RKO (cell line): ENCODE data around the gene ATG7.
"Not testable (repeated sequence)": the region's sequence is repeated elsewhere in the genome, so short reads cannot be mapped to it uniquely, and the experiment has no call there.

Source experiments
- DNase-seq: peaks from one replicate; pipeline ENCODE4 v3.0.0-alpha.2; 2016; ENCODE audit warnings: low spot score

ATG7 gene

DNA sequence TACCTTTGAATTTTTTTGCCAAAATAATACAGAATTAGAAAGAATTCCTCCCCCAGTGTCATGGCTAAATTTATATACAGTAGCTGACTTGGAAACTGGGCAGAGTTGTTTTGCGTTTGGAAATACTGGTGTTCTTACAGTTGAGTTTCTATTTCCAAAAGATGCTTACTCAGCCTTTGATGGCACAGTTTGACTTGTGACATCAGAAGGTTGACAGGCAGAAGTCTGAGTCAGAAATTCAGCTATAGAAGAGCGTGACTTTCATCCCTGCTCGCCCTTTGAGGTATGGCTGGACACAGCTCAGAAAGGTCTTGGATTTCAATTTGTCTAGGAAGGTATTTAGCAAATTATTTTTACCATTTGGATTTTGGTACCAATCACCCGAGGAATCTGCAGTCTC lies 195.7 kb downstream of the ATG7 start:
- DNase-seq, result no peak

DNA sequence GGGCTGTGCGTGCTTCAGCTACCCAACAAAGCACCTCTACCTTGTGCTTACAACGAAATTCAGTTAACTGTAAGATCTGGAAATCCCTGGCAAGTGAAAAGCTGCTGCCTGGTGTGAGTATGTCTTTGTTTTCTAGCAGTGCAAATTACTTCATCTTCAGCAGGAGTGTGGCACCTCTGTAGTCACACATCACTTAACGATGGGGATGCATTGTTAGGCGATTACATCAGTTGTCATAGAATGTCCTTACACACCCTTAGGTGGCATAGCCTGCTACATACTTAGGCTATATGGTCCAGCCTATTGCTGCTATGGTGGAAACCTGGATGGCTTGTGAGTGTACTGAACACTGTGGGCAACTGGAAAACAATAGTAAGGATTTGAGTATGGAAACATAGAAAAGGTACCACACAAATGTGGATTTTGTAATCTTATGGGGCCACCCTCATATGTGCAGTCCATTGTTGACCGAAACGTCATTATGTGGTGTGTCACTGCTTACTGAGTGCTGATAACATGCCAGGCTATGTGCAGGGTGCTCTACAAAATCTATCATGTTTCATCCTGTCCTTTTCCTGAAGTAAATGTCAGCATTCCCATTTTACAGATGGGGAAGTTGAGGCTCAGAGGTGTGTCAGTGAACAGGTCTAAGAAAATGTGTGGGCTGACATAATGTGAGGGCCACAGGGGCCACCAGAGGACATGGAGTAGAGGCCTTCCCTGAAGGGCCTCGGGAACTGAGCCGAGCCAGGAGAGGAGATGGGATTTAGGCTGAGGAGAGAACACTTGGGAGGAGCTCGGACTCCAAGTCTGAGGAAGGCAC lies 198.0 kb downstream of the ATG7 start:
- no peak for DNase-seq

DNA sequence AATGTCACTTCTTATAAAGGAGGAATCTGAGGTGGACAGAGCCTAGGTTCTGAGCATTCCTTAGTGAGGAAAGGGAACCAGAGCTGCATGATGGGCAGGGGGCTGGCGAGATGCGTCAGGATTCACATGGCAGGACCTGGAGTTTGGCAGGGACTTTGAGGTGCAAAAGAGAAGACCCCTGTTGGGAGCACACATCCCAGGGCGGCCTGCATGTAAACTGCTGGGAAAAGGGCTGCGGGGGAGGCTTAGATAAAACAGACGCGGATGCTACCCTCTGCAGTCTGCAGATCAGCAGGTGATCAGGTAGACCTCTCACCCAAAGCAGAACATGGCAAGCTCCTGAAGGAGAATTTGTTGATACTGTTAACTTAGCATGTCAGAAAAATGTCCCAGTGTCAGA lies 203.1 kb downstream of the ATG7 start:
- DNase-seq, result no peak

DNA sequence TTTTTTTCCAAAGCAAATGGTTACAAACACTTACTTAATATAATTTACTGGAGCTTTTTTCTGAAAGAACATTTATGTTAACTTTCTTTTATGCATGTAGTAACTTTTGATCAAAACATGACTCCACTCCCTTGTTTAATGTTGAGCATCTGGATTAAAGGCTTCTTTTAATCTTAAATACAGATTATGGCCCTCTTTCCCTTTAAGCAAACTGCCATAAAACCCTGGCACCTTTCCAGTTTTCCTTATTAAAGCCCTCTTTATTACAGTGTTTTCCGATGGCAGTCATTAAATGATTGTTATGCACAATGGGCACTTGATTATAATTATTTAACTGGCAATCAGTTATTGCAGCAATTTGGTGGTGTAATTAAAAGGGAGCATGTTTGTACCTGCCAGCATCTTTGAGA lies 204.5 kb downstream of the ATG7 start:
- DNase-seq, result no peak

DNA sequence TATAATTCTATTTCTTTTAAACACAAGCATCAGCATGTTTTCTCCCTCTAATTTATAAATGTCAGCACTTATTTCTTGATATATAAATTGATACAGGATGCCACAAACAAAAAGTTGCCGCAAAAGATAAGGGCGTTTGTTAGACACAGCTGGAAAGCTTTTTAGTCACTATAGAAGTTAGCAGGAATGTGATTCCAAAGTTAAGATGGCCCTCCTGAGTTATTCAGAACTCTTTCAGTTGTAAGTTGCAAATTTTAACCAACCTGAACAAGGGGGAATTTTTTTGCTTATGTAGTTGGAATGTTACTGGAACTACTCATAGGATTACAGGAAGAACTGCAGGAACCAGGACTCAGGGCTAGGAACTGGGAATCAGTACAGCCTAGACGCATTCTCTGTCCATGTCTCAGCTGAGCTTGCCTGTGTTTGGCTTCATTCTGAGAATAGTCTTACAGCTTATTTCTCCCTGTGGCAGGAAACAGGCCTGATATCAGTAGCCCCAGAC lies 205.3 kb downstream of the ATG7 start:
- DNase-seq, result no peak

DNA sequence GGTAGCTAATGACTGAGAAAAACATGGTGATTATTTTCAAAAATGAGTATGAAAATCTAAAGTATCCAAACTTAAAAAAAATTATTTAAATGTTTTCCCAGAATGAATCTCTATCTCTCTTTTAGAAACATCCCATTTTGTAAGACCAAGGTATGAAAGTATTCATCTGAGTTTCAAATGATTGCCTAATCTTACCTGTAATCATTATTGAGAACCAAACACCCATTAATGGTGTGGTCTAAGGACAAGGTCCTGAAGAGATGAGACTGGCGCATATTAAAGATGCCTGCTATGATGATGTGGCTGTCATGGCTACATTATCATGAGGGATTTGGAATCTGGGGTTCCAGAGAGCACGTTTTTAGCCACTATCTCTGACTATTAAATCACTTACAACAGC lies 206.0 kb downstream of the ATG7 start:
- DNase-seq, result no peak

DNA sequence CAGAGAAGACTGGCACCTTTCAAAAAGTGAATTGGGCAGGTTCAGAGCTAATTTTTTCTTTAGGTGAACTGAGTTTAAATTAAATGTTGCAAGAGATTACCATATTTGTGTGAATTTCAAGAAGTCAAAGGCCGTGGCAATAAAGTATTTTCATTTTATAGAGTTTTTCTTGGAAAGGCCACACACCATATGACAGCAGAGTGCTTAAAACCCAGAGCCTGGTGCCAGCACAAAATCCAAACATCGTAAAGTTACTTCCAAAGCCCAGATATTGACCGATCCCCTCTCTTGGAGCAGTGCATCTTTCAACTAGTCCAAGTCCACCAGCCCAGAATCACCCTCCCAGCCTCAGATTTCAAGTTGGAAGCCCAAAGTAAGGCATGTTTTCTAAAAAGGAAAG lies 207.0 kb downstream of the ATG7 start:
- DNase-seq, result no peak

DNA sequence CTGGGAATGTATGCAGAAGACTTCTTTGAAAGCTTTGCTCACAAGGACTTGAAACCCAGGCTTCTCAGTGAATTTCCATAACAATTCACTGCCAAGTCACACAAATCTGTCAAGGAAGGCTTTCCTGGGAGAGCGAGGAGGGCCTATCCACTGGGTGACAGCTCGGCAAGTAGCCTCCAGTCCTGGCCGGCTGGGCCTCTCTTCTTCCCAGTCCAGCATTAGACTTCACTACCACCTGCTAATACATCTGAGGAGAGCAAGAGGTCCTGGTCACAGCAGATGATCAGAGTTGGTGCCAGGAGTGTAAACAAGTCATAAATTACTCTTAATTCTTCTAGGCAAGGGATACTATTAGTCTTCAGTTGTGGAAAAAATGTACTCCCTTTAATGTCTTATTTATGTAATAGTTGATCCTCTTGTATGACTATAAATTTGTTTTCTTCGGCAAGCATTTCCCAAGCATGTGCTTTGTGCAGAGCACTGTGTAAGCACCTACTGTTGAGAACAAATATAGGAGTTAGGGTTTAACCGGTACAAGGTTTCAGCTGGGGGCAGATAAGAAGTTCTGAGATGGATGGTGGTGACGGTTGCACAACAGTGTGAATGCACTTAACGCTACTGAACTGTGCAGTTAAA lies 208.6 kb downstream of the ATG7 start:
- DNase-seq, result no peak

DNA sequence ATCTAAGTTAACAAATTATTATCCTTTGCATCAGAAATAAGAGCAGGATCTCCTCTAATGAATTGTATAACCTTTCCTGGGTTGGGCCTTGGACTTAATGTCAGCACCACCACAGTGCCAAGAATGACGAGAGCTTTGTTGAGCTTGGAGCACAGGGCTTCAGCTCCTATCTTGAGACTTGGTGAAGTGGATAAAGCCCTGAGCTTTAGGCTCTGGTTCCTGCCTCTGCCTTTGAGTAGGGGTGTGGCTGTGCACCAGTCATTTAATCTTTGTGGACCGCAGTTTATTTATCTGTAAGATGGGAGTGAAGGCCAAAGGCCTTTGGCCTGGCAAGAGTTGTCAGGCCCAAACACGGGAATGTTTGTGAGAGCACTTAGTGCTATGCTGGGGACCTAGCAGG lies 209.4 kb downstream of the ATG7 start:
- DNase-seq, result no peak

DNA sequence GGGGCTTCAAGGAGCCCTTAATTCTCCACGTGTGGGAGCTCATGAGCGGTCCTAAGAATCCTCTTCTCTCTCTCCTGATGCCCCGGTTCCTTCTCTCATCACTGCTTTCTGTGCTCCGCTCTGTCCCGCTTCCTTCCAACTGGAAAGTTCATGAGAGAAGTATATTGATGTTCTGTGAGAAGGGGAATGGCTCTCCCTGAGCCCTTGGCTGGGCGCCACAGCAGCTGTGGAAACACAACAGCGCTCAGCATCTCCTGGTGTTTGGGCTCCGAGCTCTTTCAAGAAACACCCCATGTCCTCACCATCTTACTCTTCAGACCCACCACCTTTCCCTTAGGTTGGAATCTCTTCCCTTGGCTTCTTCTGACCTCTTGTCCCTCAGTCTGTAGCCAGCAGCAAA lies 209.8 kb downstream of the ATG7 start:
- no peak for DNase-seq

DNA sequence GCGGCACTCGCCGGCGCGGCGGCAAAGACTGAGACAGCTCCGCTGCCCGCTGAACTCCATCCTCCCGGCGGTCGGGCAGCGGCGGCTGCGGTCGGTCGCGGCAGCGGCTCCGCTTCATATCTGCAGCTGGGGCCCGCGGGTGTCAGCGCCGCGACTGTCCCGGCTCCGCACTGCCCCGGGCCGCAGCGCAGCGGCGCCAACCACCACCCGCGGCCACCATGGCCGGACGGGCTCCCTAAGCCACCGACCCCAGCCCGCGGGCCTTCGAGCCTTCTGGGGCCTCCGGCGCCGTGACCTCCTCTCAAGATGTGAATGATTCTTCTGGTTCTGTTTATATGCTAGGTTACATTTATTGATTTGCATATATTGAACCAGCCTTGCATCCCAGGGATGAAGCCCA lies 216.2 kb downstream of the ATG7 start:
- not testable (repeated sequence) for DNase-seq

DNA sequence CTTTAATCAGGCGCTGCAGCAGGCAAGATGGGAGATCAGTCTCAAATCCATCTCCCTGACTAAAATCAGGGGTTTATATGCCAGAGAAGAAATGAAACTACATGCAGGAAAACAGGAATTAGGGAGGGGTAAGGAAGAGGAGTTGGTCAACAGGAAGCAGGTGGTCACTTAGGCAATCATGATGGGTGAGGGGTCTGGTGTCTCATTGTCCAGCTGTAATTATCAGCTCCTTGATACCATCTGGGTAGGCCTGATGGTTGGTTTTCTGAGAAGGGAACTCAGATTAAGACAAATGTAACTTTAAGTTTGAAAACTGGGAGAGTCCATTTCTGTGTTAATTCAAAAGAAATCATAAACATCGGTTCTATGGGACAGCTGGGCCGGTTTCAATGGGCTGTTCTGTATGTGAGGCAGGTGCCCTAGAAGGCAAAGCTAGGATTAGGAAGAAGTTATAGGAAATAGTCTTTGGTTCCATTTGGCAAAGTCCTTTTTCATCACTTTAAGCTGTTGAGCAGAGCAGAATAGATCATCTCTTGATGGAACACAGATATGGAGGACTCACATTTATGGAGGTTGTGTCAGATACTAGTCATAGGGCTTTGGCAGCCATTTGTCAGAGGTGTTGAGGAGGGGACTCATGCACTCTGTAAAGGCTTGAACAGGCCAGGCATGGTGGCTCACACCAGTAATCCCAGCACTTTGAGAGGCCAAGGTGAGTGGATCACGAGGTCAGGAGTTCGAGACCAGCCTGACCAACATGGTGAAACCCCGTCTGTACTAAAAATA lies 222.1 kb downstream of the ATG7 start:
- peak; percentile 37 for DNase-seq

DNA sequence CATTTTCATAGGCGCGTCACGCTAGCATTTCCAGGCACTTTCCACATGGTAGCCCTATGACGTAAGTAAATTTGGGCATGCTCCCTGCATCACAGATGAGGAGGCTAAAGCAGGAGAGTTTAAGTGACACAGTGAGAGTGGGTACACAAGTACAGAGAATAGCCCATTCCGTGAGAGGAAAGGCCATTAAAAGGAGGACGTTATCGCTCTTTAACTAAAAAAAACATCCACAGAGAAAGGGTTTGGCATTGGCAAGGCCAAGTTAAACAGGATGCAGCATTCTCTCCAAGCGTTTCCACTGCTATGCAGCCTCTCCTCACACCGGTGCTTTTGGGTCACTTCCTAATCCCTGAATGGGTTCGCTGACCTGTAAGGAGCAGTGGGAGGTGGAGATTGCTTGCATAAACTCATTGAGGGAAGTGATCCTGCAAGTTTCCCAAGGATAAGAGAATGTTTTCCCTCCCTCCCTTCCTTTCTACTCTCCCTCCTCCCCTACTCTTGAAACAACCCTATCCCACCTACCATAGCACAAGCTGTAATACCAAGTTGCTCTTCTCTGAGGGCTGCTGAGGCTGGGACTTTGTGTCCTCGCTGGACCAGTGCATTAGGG lies 223.9 kb downstream of the ATG7 start:
- no peak for DNase-seq

DNA sequence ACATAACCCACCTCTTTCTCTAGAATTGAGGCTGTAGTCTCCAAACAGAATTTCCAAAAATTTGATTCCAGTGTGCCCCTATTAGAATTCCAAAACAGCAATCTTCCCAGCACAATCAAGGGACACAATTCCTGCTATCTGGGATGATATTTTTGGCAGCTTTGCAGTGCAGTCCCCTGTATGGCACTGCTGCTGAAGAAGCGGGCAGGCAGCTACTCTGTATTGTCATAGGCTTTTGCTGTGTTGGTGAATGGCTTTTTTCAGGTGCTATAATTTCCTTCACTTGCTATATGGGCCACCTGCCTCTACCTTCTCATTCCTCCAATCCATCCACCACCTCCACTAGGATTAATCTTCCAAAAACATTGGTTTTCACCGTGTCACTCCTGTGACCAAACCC lies 226.0 kb downstream of the ATG7 start:
- DNase-seq, result no peak

DNA sequence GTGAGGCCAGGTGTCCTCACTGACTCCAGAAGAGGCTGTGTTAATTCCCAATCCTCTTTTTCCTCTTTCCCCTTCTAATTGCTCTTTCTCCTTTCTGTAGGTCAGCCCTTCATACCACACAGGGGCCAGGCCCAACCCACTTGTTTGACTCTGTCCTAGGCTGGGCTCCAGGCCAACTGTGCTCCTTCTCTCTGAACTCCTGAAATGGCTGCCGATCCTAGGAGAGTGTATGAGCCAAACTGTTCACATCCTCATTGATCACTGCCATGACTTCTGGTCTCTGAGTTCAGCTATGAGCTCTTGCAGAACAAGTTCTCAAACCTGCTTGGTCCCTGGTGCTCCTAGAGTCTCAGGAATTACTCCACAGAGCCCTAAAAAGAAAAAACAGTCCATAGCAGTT lies 226.4 kb downstream of the ATG7 start:
- no peak for DNase-seq

DNA sequence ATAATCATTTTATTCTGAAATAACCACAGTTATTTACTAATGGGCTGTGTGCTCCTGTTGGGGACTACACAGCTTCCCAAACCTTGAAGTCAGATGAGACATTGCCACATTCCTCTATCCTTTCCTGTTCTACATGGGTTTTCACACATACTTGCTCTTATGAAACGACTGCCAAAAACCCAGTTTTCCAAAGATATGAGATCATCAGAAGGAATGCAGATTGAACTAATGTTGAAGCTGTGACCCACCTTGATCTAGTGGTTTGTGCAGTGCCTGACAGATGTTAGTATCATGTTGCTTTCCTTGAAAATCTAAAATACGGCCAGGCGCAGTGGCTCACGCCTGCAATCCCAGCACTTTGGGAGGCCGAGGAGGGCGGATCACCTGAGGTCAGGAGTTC lies 226.9 kb downstream of the ATG7 start:
- no peak for DNase-seq

DNA sequence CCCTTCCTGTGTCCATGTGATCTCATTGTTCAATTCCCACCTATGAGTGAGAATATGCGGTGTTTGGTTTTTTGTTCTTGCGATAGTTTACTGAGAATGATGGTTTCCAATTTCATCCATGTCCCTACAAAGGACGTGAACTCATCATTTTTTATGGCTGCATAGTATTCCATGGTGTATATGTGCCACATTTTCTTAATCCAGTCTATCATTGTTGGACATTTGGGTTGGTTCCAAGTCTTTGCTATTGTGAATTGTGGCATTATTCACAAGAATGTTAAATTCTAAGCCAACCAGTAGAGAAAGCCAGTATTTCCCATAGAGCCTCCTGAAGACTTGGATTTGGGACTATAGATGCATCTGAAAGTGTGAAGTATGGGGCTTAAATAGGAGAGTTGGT lies 230.2 kb downstream of the ATG7 start:
- not testable (repeated sequence) for DNase-seq

DNA sequence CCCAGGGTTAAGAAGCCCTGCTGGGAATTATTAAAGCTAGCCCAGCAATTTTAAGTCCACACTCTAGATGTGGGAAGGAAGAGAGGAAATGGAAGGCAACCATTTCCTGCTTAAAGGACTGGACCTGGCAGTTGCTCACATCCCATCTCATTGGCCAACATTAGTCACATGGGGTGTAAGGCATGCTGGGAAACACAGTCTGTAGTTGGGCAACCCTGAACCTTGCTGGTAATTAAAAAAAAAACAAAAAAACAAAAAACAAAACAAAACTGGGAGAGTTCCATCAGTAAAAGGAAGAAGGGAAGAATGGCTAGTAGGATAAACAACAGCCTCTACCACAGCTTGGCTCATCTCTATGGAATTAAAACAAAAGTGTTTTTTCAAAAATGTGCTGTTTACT lies 235.5 kb downstream of the ATG7 start:
- DNase-seq, result peak; percentile 21

DNA sequence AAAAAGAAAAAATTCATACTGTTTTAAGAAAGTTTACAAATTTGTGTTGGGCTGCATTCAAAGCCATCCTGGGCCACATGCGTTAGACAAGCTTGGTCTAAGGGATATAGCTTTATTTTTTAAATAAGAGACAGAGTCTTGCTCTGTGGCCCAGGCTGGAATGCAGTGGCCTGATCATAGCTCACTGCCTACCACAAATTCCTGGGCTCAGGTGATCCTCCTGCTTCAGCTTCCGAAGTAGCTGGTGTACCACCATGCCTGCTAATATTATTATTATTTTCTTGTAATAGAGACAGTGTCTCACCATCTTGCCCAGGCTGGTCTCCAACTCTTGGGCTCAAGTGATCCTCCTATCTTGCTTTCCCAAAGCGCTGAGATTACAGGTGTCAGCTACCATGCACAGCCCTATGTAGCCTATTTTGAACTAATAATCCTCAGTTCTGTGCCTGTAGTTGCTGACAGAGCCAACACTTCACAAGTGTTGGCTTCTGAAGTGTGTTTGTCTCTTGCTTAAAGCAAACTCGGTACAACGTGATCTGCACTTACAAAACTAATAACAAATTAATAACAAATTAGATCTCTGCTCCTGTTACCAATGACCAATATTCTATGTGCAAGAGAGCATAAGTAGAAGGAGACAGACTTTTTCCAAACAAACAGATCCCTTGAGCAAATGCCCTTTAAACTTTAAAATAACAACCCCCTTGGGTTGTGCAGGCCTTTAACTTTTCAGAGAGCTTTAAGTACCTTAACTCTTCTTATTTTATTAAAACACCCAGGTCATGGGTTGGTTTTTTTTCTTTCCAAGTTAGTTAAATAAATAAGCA lies 236.4 kb downstream of the ATG7 start:
- DNase-seq, result no peak

DNA sequence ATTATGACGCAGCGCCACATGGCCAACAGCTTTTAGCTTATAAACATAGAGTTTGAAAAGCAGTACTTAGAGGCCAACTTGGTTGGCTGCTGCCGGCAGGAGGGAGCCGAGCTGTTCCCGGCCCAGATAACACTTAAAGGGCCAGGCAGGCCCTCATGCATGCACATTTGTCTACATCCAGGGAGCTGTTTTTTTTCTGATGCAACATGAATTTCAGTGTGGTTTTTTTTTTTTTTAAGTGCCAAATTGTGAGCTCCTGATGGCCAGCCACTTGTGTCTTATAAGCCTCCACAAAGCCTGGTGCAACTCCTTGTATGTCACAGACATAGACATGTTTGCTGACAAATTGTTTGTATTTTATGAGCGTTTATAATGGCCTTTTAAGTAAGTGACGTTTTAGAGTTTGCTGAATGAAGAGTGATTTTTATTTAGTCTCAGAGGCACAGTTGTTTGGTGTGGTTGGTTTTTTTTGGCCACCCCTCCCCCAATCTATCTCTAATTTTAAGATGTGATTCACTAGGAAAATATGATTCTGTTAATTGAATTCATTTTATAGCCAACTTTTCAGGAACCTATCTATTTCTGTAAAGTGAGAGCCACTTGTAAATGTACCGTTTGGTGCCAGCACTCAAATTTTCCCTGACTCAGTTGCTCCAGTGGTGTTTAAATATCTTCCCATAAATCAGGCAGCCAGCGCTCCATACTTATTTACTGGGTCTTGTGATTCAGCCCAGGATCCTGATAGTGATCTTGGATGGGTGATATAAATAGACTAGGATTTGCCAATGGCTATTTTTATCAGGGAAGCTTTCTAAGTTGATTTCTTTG lies 237.2 kb downstream of the ATG7 start:
- DNase-seq, result no peak

DNA sequence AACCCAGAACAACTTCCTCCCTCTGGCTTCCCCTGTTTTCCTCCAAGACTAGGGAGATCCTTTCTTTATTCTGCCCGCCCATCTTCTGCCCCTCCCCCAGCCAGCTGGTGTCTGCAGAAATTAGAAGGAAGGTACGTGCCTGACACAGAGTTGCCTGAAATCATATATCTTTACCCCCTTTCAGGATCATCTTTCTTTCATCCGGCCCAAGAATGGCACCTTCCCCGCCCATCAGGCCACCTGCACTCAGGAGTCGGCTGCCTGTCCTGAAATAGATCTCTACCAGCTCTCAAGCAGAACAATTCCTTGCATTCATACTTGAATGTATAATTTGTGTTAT lies 237.8 kb downstream of the ATG7 start:
- DNase-seq, result no peak
